ENCODE data around the gene DNAJC11.

- no peak for TF ChIP-seq CTCF (IDR thresholded peaks at IDR 0.05; ENCODE audit: borderline replicate concordance, extremely low read depth, low read length, poor library complexity, severe bottlenecking)
- no peak for TF ChIP-seq EZH2 (IDR thresholded peaks at IDR 0.05; ENCODE audit: borderline replicate concordance, low read depth, low read length, severe bottlenecking)
Observed at GRCh38 chr1:6592865-6593593, 108.6 kb downstream of the DNAJC11 start.
